ENCODE results near the gene SLC12A6.

DNA sequence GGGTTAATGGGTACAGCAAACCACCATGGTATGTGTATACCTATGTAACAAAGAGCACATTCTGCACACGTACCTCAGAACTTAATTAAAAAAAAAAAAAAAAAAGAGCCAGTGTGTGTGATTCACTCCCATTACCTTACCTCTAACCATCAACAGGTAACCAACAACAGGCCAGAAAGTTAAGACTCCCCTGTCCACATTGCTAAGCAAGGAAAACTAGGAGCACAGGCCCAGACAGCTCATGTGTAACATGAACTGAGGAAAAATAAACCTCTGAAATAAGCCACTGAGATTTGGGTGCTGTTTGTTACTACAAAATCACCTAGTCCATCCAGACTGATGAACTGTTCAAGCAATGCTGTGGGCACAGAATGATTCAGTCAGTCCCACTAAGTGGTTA lies 133.6 kb downstream of the SLC12A6 start:
- TF ChIP-seq CTCF (IDR thresholded peaks at IDR 0.05) (no peak), ZFX (IDR thresholded peaks at IDR 0.05; ENCODE audit: borderline replicate concordance) (no peak)
